Measurements from ENCODE around the gene SERPINA5.

SERPINA5 gene

DNA sequence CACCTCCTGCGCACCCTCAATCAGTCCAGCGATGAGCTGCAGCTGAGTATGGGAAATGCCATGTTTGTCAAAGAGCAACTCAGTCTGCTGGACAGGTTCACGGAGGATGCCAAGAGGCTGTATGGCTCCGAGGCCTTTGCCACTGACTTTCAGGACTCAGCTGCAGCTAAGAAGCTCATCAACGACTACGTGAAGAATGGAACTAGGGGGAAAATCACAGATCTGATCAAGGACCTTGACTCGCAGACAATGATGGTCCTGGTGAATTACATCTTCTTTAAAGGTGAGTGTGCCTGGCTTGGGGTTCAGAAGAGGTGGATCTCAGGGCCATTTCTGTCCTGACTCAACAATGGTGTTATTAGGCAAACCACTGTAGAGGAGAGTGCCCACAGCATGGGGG, 33.6 kb downstream of the SERPINA5 start:
- Histone ChIP-seq H3K9me3 (ENCODE audit: insufficient read depth, low read length) (peaks cover 25% of the 10 kb centered on the region), H3K27me3 (ENCODE audit: insufficient read depth, insufficient read length) (no peaks in the 10 kb centered on the region), H3K4me1 (ENCODE audit: insufficient read depth, insufficient read length) (peaks cover 2% of the 10 kb centered on the region), H3K36me3 (ENCODE audit: insufficient read depth, insufficient read length, low read length) (no peaks in the 10 kb centered on the region), H3K4me3 (ENCODE audit: insufficient read length, low read depth) (no peak overlapping the region), H3K9ac (ENCODE audit: insufficient read length, low read depth) (no peak overlapping the region)
- DNase-seq (ENCODE audit: low read depth, low spot score): no peak
- no peak for TF ChIP-seq YY1 (IDR thresholded peaks at IDR 0.05; ENCODE audit: insufficient read depth, insufficient read length)
- TF ChIP-seq SUZ12 (IDR thresholded peaks at IDR 0.05; ENCODE audit: extremely low read depth, insufficient read depth, insufficient read length): no peak
- TF ChIP-seq ZNF274 (IDR thresholded peaks at IDR 0.05; ENCODE audit: low read depth, low read length): no peak

DNA sequence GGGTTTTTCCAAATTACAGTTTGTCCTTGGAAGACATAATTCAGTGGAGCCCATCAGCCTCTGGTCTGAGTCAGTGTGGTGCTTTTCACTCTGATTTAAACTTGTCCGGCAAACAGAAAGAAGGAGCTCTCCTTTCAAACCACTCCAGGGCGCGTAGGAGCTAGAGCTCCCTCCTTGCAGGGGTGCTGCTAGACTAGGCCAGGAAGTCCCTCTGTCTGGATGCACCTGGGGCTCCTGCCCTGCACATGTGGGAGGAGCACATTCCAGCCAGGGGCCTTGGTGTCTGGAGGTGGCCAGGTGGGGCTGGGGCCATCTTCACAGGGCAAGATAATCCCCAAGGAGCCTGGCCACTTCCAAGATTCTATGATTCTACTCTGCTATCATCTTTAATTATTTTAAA, 34.0 kb downstream of the SERPINA5 start:
- Histone ChIP-seq H3K4me3 (ENCODE audit: insufficient read length, low read depth) (no peak overlapping the region), H3K27me3 (ENCODE audit: insufficient read depth, insufficient read length) (no peaks in the 10 kb centered on the region), H3K9ac (ENCODE audit: insufficient read length, low read depth) (no peak overlapping the region), H3K36me3 (ENCODE audit: insufficient read depth, insufficient read length, low read length) (no peaks in the 10 kb centered on the region), H3K9me3 (ENCODE audit: insufficient read depth, low read length) (peaks cover 25% of the 10 kb centered on the region), H3K4me1 (ENCODE audit: insufficient read depth, insufficient read length) (peaks cover 2% of the 10 kb centered on the region)
- TF ChIP-seq SUZ12 (IDR thresholded peaks at IDR 0.05; ENCODE audit: extremely low read depth, insufficient read depth, insufficient read length): no peak
- TF ChIP-seq ZNF274 (IDR thresholded peaks at IDR 0.05; ENCODE audit: low read depth, low read length): no peak
- TF ChIP-seq YY1 (IDR thresholded peaks at IDR 0.05; ENCODE audit: insufficient read depth, insufficient read length): no peak
- no peak for DNase-seq (ENCODE audit: low read depth, low spot score)

DNA sequence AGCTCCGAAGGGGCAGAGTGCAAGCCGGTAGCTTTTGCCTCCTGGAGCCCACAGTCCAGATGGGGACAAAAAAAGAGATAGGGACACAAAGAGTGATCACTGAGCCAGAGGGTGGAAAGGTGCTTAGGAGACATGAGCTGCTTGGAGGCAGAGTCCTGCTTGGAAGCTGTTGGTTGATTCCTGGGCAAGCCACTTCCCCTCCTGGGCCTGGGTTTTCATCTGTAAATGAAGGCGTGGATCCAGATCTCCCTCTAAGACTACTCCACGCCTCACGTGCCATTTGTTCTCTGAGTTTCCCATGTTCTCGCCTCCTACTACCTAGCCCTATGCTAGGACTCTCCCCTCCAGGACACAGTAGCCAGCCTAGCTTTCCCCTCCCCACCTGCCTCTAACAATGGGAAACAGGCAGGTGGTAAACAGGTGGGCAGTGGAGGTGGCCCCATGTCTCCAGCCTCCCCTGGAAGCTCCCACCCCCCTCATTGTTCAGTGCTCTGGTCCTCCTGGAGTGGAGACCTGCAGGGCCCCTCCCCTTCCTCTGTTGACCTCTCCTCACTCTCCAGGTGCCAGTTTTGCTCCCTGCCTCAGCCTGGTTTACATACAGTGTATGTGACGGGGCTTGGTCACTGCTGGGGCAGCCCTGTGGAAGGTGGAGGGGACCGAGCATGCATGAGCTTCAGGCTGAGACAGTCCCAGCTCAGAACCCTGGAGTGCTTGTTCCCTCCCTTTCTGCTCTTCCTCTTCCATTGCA, 34.8 kb downstream of the SERPINA5 start:
- Histone ChIP-seq H3K27me3 (ENCODE audit: insufficient read depth, insufficient read length) (no peaks in the 10 kb centered on the region), H3K4me3 (ENCODE audit: insufficient read length, low read depth) (no peak overlapping the region), H3K9ac (ENCODE audit: insufficient read length, low read depth) (no peak overlapping the region), H3K4me1 (ENCODE audit: insufficient read depth, insufficient read length) (peaks cover 2% of the 10 kb centered on the region), H3K36me3 (ENCODE audit: insufficient read depth, insufficient read length, low read length) (no peaks in the 10 kb centered on the region), H3K9me3 (ENCODE audit: insufficient read depth, low read length) (peaks cover 25% of the 10 kb centered on the region)
- DNase-seq (ENCODE audit: low read depth, low spot score): no peak
- TF ChIP-seq ZNF274 (IDR thresholded peaks at IDR 0.05; ENCODE audit: low read depth, low read length) (no peak), YY1 (IDR thresholded peaks at IDR 0.05; ENCODE audit: insufficient read depth, insufficient read length) (no peak), SUZ12 (IDR thresholded peaks at IDR 0.05; ENCODE audit: extremely low read depth, insufficient read depth, insufficient read length) (no peak)

DNA sequence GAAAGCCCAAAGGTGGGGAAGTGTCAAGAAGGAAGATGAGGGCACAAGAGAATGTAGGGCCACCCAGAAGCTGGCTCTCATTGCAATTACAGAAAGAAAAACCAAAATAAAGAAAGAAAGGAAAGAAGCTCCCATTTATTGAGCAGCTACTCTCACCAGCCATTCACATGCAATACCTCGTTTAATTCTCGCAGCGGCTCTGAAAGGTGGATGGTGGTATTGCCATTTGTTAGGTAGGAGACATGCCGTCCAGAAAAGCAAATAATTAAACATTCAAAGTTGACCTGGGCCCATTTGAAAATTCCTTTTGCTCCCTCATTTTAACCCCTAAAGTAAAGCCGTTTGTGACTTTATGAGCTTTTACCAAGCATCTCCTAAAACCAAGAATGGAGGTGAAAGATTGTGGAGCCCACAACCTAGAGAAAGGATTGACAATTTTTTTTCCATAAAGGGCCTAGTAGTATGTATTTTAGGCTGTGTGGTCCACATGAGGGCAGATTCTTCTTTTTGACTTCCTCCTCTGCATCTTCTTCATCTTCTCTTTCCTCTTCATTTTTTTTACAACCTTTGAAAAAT, 36.2 kb downstream of the SERPINA5 start:
- Histone ChIP-seq H3K4me1 (ENCODE audit: insufficient read depth, insufficient read length) (peaks cover 2% of the 10 kb centered on the region), H3K36me3 (ENCODE audit: insufficient read depth, insufficient read length, low read length) (no peaks in the 10 kb centered on the region), H3K9me3 (ENCODE audit: insufficient read depth, low read length) (peaks cover 25% of the 10 kb centered on the region), H3K4me3 (ENCODE audit: insufficient read length, low read depth) (no peak overlapping the region), H3K9ac (ENCODE audit: insufficient read length, low read depth) (no peak overlapping the region), H3K27me3 (ENCODE audit: insufficient read depth, insufficient read length) (no peaks in the 10 kb centered on the region)
- TF ChIP-seq ZNF274 (IDR thresholded peaks at IDR 0.05; ENCODE audit: low read depth, low read length) (no peak), SUZ12 (IDR thresholded peaks at IDR 0.05; ENCODE audit: extremely low read depth, insufficient read depth, insufficient read length) (no peak), YY1 (IDR thresholded peaks at IDR 0.05; ENCODE audit: insufficient read depth, insufficient read length) (no peak)
- no peak for DNase-seq (ENCODE audit: low read depth, low spot score)

DNA sequence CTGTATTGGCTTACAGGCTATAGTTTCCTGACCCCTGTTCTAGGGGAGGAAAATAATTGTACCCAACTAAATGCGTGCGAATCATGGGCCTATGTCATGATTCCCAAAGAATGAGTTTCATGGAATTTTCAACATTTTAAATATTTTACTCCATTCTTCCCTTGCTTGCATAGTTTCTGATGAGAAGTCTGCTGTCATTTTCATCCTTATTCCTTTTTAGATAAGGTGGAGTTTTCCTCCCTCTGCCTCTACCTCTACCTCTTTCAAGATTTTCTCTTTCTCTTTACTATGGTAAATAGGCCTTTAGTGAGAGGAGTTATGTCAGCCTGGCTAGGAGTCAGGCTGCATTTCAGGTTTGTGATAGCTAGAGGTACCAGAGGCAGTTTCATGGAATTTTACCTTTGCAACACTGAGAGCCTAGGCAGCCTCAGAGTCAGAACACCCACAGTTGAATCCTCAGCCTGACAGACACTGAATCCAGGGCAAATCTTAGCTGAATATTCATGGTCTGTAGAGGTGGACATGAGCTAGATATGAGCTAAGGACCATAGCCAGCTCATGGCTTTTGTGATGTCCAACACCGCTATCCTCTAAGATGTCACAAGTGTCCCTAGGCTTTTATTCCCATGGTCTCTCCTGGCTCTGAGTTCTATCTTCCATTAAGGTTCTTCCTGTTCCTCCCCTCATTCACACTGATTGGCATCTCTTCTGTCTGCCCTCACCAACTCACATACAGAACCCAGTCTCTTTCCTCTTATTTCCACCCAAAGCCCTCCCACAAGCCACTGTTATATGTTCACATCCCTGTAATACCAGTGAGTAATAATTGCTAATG, 37.0 kb downstream of the SERPINA5 start:
- H3K27me3 ChIP-seq (ENCODE audit: insufficient read depth, insufficient read length): no peaks in the 10 kb centered on the region

DNA sequence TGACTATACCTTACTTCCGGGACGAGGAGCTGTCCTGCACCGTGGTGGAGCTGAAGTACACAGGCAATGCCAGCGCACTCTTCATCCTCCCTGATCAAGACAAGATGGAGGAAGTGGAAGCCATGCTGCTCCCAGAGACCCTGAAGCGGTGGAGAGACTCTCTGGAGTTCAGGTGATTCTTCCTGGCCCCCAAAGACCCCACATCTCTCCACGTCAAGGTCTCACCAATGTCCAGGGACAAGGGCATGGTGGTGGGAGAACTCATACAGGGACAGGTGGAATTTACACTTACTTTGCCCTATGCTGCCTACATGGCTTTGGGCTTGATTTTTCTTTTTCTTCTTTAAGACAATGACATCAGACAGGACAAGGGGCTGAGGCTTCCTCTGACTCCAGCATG, 38.1 kb downstream of the SERPINA5 start:
- H3K27me3 ChIP-seq (ENCODE audit: insufficient read depth, insufficient read length): no peaks in the 10 kb centered on the region
- no peak for TF ChIP-seq SUZ12 (IDR thresholded peaks at IDR 0.05; ENCODE audit: extremely low read depth, insufficient read depth, insufficient read length)
- no peak for DNase-seq (ENCODE audit: low read depth, low spot score)
- H3K9me3 ChIP-seq (ENCODE audit: insufficient read depth, low read length): peaks cover 25% of the 10 kb centered on the region
- no peak overlapping the region for H3K4me3 ChIP-seq (ENCODE audit: insufficient read length, low read depth)
- no peaks in the 10 kb centered on the region for H3K36me3 ChIP-seq (ENCODE audit: insufficient read depth, insufficient read length, low read length)
- H3K9ac ChIP-seq (ENCODE audit: insufficient read length, low read depth): no peak overlapping the region
- no peaks in the 10 kb centered on the region for H3K4me1 ChIP-seq (ENCODE audit: insufficient read depth, insufficient read length)

More for the DNA sequence above, 37.0 kb downstream of the SERPINA5 start:
- no peak overlapping the region for H3K9ac ChIP-seq (ENCODE audit: insufficient read length, low read depth)
- no peaks in the 10 kb centered on the region for H3K4me1 ChIP-seq (ENCODE audit: insufficient read depth, insufficient read length)
- DNase-seq (ENCODE audit: low read depth, low spot score): no peak
- no peak for TF ChIP-seq ZNF274 (IDR thresholded peaks at IDR 0.05; ENCODE audit: low read depth, low read length)
- TF ChIP-seq YY1 (IDR thresholded peaks at IDR 0.05; ENCODE audit: insufficient read depth, insufficient read length): no peak
- TF ChIP-seq SUZ12 (IDR thresholded peaks at IDR 0.05; ENCODE audit: extremely low read depth, insufficient read depth, insufficient read length): no peak
- H3K9me3 ChIP-seq (ENCODE audit: insufficient read depth, low read length): peaks cover 25% of the 10 kb centered on the region
- no peaks in the 10 kb centered on the region for H3K36me3 ChIP-seq (ENCODE audit: insufficient read depth, insufficient read length, low read length)
- H3K4me3 ChIP-seq (ENCODE audit: insufficient read length, low read depth): no peak overlapping the region

DNA sequence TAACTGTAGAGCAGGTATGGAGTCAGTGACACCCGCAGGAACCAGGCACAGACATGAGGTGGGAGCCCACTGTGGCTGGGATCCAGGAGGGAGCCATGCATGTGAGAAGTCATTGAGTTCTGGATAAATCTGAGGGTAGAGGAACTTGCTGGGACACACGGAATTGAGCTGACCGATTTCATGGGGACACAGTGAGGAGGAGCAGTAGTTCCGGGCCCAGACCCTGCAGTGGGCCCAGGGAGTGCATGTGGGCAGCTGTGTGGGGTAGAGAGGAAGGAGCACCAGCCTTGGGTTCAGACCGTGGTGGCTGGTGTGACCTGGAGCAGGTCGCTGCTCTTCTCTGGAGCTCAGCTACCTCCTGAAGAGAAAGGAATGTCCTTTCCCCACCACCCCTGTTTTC, 39.4 kb downstream of the SERPINA5 start:
- Histone ChIP-seq H3K27me3 (ENCODE audit: insufficient read depth, insufficient read length) (no peaks in the 10 kb centered on the region), H3K9ac (ENCODE audit: insufficient read length, low read depth) (no peak overlapping the region), H3K4me3 (ENCODE audit: insufficient read length, low read depth) (no peak overlapping the region), H3K36me3 (ENCODE audit: insufficient read depth, insufficient read length, low read length) (no peaks in the 10 kb centered on the region), H3K4me1 (ENCODE audit: insufficient read depth, insufficient read length) (no peaks in the 10 kb centered on the region), H3K9me3 (ENCODE audit: insufficient read depth, low read length) (peaks cover 25% of the 10 kb centered on the region)
- no peak for TF ChIP-seq ZNF274 (IDR thresholded peaks at IDR 0.05; ENCODE audit: low read depth, low read length)
- no peak for TF ChIP-seq SUZ12 (IDR thresholded peaks at IDR 0.05; ENCODE audit: extremely low read depth, insufficient read depth, insufficient read length)
- TF ChIP-seq YY1 (IDR thresholded peaks at IDR 0.05; ENCODE audit: insufficient read depth, insufficient read length): no peak
- DNase-seq (ENCODE audit: low read depth, low spot score): no peak
